GM23338 (cell line): ENCODE measurements around the gene MS4A18. TPM values are rescaled to one million over a fixed set of nuclear protein-coding genes. Genes with fewer than 3 reads are reported as not detected.

Experiments
- ATAC-seq: fragments of 200-7000 bp; cut with Tn5 transposase; 3 replicates; pipeline ENCODE4 v1.9.1; 2020
- DNase-seq: peaks from one replicate; pipeline ENCODE4 v3.0.0-alpha.2; 2015; ENCODE audit warnings: low spot score
- H2AFZ ChIP-seq: fragments of 200-600 bp; sonication (generic); 2 replicates; pipeline ENCODE4 v1.8.0; 2016; ENCODE audit warnings: antibody characterized with exemption, mild to moderate bottlenecking, moderate library complexity
- H3F3A ChIP-seq: fragments of 200-600 bp; sonication (generic); replicated peaks from 2 replicates; pipeline ENCODE4 v1.8.0; 2017; ENCODE audit warnings: antibody characterized with exemption, mixed run types, low read depth
- H3K27ac ChIP-seq: fragments of 200-600 bp; sonication (generic); 2 replicates; pipeline ENCODE4 v1.6.1; 2016; ENCODE audit warnings: low read depth
- H3K27me3 ChIP-seq: fragments of 200-600 bp; sonication (generic); 2 replicates; pipeline ENCODE4 v1.8.0; 2016; ENCODE audit warnings: mild to moderate bottlenecking, mixed run types, moderate library complexity; ENCODE audit not compliant: insufficient read depth
- H3K36me3 ChIP-seq: fragments of 200-600 bp; sonication (generic); 2 replicates; pipeline ENCODE4 v1.8.0; 2016; ENCODE audit warnings: mild to moderate bottlenecking; ENCODE audit not compliant: insufficient read depth
- H3K4me1 ChIP-seq: fragments of 200-600 bp; sonication (generic); 2 replicates; pipeline ENCODE4 v1.8.0; 2016; ENCODE audit warnings: mild to moderate bottlenecking, moderate library complexity; ENCODE audit not compliant: insufficient read depth
- H3K4me2 ChIP-seq: fragments of 200-600 bp; sonication (generic); 2 replicates; pipeline ENCODE4 v1.7.1; 2017; ENCODE audit warnings: mixed run types
- H3K4me3 ChIP-seq: fragments of 200-600 bp; sonication (generic); 2 replicates; pipeline ENCODE4 v1.6.1; 2016; ENCODE audit warnings: mixed run types
- H3K79me2 ChIP-seq: fragments of 200-600 bp; sonication (generic); replicated peaks from 2 replicates; pipeline ENCODE4 v1.8.0; 2017; ENCODE audit warnings: mild to moderate bottlenecking; ENCODE audit not compliant: insufficient read depth
- H3K9me2 ChIP-seq: fragments of 200-600 bp; sonication (generic); 2 replicates; pipeline ENCODE4 v1.8.0; 2017; ENCODE audit not compliant: insufficient read depth
- H4K20me1 ChIP-seq: fragments of 200-600 bp; sonication (generic); replicated peaks from 2 replicates; pipeline ENCODE4 v1.8.0; 2017; ENCODE audit warnings: mild to moderate bottlenecking; ENCODE audit not compliant: insufficient read depth
- H3K27ac Mint-ChIP-seq: 2 replicates; pipeline ENCODE4 v1.8.0; 2020; ENCODE audit warnings: inconsistent platforms, mild to moderate bottlenecking, moderate library complexity, mixed read lengths
- H3K27me3 Mint-ChIP-seq: 3 replicates; pipeline ENCODE4 v1.8.0; 2022; ENCODE audit warnings: low read depth, mild to moderate bottlenecking, moderate library complexity, mixed read lengths, inconsistent platforms; ENCODE audit not compliant: insufficient read depth, poor library complexity
- H3K36me3 Mint-ChIP-seq: 3 replicates; pipeline ENCODE4 v1.8.0; 2021; ENCODE audit warnings: low read depth, mild to moderate bottlenecking, inconsistent platforms, moderate library complexity, mixed read lengths
- H3K4me1 Mint-ChIP-seq: 3 replicates; pipeline ENCODE4 v1.8.0; 2020; ENCODE audit warnings: mild to moderate bottlenecking, inconsistent platforms, mixed read lengths
- H3K4me3 Mint-ChIP-seq: 3 replicates; pipeline ENCODE4 v1.8.0; 2021; ENCODE audit warnings: moderate library complexity, mild to moderate bottlenecking, inconsistent platforms, mixed read lengths
- H3K9me3 Mint-ChIP-seq: 3 replicates; pipeline ENCODE4 v1.8.0; 2020; ENCODE audit warnings: moderate library complexity, mild to moderate bottlenecking, inconsistent platforms, mixed read lengths
- CREB1 ChIP-seq: fragments of 250-450 bp; sonication (Bioruptor Pico); IDR thresholded peaks from 2 replicates; pipeline ENCODE4 v1.5.0; 2020; ENCODE audit warnings: low read depth, mild to moderate bottlenecking, moderate library complexity
- EZH2 ChIP-seq: fragments of 200-600 bp; sonication (generic); IDR thresholded peaks from one replicate; pipeline ENCODE4 v1.8.0; 2017; ENCODE audit warnings: antibody characterized with exemption, mild to moderate bottlenecking, low read depth; ENCODE audit not compliant: unreplicated experiment
- EZH2phosphoT487 ChIP-seq: fragments of 200-600 bp; sonication (generic); IDR thresholded peaks from one replicate; pipeline ENCODE4 v1.8.1; 2018; ENCODE audit warnings: antibody characterized with exemption; ENCODE audit not compliant: unreplicated experiment
- JUNB ChIP-seq: IDR thresholded peaks from one replicate; pipeline ENCODE4 v1.6.1; 2016; ENCODE audit warnings: antibody characterized with exemption; ENCODE audit not compliant: unreplicated experiment
- NANOG ChIP-seq: IDR thresholded peaks from 2 replicates; pipeline ENCODE4 v1.6.1; 2016; ENCODE audit warnings: antibody characterized with exemption, borderline replicate concordance
- POLR2AphosphoS5 ChIP-seq: IDR thresholded peaks from 2 replicates; pipeline ENCODE4 v1.6.1; 2016; ENCODE audit warnings: antibody characterized with exemption, low read depth
- STAT1 ChIP-seq: IDR thresholded peaks from one replicate; pipeline ENCODE4 v1.6.1; 2016; ENCODE audit warnings: antibody characterized with exemption; ENCODE audit not compliant: unreplicated experiment
- ZNF114 ChIP-seq: fragments of 250-450 bp; sonication (Bioruptor Pico); IDR thresholded peaks from 2 replicates; pipeline ENCODE4 v1.5.0; 2020; ENCODE audit warnings: mild to moderate bottlenecking, moderate library complexity
- ZNF331 ChIP-seq: fragments of 250-450 bp; sonication (Bioruptor Pico); IDR thresholded peaks from 2 replicates; pipeline ENCODE4 v1.5.0; 2020; ENCODE audit warnings: low read depth, mild to moderate bottlenecking, moderate library complexity
- polyA plus RNA-seq: library from polyadenylated mRNA; unstranded; fragments of >200 nt; fragmentation: Nextera tagmentation; extraction: Ambion mirVana; gene quantifications from 2 replicates; pipeline ENCODE4 v1.2.1, GENCODE V29; 2016
- total RNA-seq: library from RNA; depleted of rRNA; stranded (reverse); fragments of >200 nt; shearing (Covaris generic); gene quantifications from 2 replicates; pipeline ENCODE4 v1.2.3, GENCODE V29; 2014
- TF ChIP-seq, protein P1 (sequence below): IDR thresholded peaks from one replicate; pipeline ENCODE4 v1.6.1; 2018; ENCODE audit warnings: antibody characterized with exemption; ENCODE audit not compliant: unreplicated experiment
- TF ChIP-seq, protein P2 (sequence below), 2 experiments: fragments of 200-600 bp in 1 of 2; sonication (generic) in 1 of 2; conservative IDR thresholded peaks; 2 replicates each; pipeline versions ENCODE4 v1.5.1 to v1.6.1; 2016 to 2017; ENCODE audit warnings: antibody characterized with exemption in 2 of 2, low read depth in 2 of 2, mild to moderate bottlenecking in 2 of 2, moderate library complexity in 1 of 2
- TF ChIP-seq, protein P3 (sequence below): fragments of 250-450 bp; sonication (Bioruptor Pico); IDR thresholded peaks from 2 replicates; pipeline ENCODE4 v1.5.0; 2020; ENCODE audit warnings: mild to moderate bottlenecking, moderate library complexity
- TF ChIP-seq, protein P4 (sequence below): IDR thresholded peaks from 2 replicates; pipeline ENCODE4 v1.6.1; 2016; ENCODE audit warnings: antibody characterized with exemption

MS4A18 gene
- total and polyA plus RNA-seq, 2 experiments from 2014 or later = not detected

DNA sequence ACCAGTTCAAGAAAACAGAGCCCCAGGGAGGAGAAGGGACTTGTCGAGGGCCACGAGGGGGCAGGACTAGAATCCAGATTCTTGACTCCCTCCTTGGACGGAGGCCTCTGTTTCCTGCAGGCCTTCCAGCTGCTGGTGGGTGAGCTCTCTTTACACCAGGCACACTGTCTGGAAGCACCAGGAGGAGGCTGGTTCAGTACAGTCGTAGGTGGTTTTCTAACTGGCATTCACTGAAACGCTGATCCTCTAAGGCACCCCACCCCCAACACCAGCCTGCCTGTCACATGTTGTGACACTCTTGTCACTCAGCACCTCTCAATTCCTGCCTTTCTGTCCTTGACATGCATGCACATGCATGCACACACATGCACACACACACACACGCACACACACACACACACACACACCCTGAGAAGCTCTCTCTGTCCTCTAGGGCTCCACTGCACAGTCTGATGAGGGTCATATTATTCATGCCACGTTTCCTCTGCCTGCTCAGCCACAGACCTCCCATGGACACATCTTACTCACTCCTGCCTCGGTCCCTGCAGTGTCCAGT is 61.4 kb downstream of the MS4A18 start:
- peaks cover 4% of the 10 kb centered on the region for H3K27me3 Mint-ChIP-seq
- Histone ChIP-seq H3K27me3 (no peaks in the 10 kb centered on the region), H3K36me3 (no peaks in the 10 kb centered on the region), H4K20me1 (no peaks in the 10 kb centered on the region), H3K9me2 (no peaks in the 10 kb centered on the region; the same call in 1 of the 2 replicates), H3F3A (no peaks in the 10 kb centered on the region), H3K4me2 (no peak overlapping the region), H3K79me2 (no peaks in the 10 kb centered on the region), H3K4me1 (no peaks in the 10 kb centered on the region), H3K4me3 (no peak overlapping the region), H2AFZ (no peak overlapping the region), H3K27ac (no peak overlapping the region)
- DNase-seq (no peak), ATAC-seq (no peak)
- H3K36me3 Mint-ChIP-seq = peaks cover 3% of the 10 kb centered on the region; the same call in 2 of the 3 replicates
- H3K9me3 Mint-ChIP-seq = peaks cover 8% of the 10 kb centered on the region; the same call in 2 of the 3 replicates
- TF ChIP-seq EZH2 (no peak), JUNB (no peak), EZH2phosphoT487 (no peak), CREB1 (CRISPR knock-in tag) (no peak), ZNF331 (no peak), ZNF114 (CRISPR knock-in tag) (no peak), STAT1 (no peak), NANOG (no peak), POLR2AphosphoS5 (no peak)
- TF ChIP-seq, protein P1, sequence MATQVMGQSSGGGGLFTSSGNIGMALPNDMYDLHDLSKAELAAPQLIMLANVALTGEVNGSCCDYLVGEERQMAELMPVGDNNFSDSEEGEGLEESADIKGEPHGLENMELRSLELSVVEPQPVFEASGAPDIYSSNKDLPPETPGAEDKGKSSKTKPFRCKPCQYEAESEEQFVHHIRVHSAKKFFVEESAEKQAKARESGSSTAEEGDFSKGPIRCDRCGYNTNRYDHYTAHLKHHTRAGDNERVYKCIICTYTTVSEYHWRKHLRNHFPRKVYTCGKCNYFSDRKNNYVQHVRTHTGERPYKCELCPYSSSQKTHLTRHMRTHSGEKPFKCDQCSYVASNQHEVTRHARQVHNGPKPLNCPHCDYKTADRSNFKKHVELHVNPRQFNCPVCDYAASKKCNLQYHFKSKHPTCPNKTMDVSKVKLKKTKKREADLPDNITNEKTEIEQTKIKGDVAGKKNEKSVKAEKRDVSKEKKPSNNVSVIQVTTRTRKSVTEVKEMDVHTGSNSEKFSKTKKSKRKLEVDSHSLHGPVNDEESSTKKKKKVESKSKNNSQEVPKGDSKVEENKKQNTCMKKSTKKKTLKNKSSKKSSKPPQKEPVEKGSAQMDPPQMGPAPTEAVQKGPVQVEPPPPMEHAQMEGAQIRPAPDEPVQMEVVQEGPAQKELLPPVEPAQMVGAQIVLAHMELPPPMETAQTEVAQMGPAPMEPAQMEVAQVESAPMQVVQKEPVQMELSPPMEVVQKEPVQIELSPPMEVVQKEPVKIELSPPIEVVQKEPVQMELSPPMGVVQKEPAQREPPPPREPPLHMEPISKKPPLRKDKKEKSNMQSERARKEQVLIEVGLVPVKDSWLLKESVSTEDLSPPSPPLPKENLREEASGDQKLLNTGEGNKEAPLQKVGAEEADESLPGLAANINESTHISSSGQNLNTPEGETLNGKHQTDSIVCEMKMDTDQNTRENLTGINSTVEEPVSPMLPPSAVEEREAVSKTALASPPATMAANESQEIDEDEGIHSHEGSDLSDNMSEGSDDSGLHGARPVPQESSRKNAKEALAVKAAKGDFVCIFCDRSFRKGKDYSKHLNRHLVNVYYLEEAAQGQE = no peak
- TF ChIP-seq, protein P2, sequence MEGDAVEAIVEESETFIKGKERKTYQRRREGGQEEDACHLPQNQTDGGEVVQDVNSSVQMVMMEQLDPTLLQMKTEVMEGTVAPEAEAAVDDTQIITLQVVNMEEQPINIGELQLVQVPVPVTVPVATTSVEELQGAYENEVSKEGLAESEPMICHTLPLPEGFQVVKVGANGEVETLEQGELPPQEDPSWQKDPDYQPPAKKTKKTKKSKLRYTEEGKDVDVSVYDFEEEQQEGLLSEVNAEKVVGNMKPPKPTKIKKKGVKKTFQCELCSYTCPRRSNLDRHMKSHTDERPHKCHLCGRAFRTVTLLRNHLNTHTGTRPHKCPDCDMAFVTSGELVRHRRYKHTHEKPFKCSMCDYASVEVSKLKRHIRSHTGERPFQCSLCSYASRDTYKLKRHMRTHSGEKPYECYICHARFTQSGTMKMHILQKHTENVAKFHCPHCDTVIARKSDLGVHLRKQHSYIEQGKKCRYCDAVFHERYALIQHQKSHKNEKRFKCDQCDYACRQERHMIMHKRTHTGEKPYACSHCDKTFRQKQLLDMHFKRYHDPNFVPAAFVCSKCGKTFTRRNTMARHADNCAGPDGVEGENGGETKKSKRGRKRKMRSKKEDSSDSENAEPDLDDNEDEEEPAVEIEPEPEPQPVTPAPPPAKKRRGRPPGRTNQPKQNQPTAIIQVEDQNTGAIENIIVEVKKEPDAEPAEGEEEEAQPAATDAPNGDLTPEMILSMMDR (conservative IDR thresholded peaks at IDR 0.05; ENCODE audit: low read depth in 2 of 2) = no peak
- TF ChIP-seq, protein P3, sequence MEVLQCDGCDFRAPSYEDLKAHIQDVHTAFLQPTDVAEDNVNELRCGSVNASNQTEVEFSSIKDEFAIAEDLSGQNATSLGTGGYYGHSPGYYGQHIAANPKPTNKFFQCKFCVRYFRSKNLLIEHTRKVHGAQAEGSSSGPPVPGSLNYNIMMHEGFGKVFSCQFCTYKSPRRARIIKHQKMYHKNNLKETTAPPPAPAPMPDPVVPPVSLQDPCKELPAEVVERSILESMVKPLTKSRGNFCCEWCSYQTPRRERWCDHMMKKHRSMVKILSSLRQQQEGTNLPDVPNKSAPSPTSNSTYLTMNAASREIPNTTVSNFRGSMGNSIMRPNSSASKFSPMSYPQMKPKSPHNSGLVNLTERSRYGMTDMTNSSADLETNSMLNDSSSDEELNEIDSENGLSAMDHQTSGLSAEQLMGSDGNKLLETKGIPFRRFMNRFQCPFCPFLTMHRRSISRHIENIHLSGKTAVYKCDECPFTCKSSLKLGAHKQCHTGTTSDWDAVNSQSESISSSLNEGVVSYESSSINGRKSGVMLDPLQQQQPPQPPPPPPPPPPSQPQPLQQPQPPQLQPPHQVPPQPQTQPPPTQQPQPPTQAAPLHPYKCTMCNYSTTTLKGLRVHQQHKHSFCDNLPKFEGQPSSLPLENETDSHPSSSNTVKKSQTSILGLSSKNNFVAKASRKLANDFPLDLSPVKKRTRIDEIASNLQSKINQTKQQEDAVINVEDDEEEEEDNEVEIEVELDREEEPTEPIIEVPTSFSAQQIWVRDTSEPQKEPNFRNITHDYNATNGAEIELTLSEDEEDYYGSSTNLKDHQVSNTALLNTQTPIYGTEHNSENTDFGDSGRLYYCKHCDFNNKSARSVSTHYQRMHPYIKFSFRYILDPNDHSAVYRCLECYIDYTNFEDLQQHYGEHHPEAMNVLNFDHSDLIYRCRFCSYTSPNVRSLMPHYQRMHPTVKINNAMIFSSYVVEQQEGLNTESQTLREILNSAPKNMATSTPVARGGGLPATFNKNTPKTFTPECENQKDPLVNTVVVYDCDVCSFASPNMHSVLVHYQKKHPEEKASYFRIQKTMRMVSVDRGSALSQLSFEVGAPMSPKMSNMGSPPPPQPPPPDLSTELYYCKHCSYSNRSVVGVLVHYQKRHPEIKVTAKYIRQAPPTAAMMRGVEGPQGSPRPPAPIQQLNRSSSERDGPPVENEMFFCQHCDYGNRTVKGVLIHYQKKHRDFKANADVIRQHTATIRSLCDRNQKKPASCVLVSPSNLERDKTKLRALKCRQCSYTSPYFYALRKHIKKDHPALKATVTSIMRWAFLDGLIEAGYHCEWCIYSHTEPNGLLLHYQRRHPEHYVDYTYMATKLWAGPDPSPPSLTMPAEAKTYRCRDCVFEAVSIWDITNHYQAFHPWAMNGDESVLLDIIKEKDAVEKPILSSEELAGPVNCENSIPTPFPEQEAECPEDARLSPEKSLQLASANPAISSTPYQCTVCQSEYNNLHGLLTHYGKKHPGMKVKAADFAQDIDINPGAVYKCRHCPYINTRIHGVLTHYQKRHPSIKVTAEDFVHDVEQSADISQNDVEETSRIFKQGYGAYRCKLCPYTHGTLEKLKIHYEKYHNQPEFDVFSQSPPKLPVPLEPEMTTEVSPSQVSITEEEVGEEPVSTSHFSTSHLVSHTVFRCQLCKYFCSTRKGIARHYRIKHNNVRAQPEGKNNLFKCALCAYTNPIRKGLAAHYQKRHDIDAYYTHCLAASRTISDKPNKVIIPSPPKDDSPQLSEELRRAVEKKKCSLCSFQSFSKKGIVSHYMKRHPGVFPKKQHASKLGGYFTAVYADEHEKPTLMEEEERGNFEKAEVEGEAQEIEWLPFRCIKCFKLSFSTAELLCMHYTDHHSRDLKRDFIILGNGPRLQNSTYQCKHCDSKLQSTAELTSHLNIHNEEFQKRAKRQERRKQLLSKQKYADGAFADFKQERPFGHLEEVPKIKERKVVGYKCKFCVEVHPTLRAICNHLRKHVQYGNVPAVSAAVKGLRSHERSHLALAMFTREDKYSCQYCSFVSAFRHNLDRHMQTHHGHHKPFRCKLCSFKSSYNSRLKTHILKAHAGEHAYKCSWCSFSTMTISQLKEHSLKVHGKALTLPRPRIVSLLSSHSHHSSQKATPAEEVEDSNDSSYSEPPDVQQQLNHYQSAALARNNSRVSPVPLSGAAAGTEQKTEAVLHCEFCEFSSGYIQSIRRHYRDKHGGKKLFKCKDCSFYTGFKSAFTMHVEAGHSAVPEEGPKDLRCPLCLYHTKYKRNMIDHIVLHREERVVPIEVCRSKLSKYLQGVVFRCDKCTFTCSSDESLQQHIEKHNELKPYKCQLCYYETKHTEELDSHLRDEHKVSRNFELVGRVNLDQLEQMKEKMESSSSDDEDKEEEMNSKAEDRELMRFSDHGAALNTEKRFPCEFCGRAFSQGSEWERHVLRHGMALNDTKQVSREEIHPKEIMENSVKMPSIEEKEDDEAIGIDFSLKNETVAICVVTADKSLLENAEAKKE (CRISPR knock-in tag) = no peak
- TF ChIP-seq, protein P4, sequence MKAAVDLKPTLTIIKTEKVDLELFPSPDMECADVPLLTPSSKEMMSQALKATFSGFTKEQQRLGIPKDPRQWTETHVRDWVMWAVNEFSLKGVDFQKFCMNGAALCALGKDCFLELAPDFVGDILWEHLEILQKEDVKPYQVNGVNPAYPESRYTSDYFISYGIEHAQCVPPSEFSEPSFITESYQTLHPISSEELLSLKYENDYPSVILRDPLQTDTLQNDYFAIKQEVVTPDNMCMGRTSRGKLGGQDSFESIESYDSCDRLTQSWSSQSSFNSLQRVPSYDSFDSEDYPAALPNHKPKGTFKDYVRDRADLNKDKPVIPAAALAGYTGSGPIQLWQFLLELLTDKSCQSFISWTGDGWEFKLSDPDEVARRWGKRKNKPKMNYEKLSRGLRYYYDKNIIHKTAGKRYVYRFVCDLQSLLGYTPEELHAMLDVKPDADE = no peak
- no peak overlapping the region for H3K4me3 Mint-ChIP-seq
- H3K27ac Mint-ChIP-seq = no peak overlapping the region
- no peaks in the 10 kb centered on the region for H3K4me1 Mint-ChIP-seq
